ENCODE data around the gene ISYNA1. TPM values are rescaled to one million over a fixed set of nuclear protein-coding genes. Genes with fewer than 3 reads are reported as not detected.

Gene ISYNA1
- total and polyA plus RNA-seq, 2 of the 13 experiments (the other 11 are each of a cell fraction or from before 2014, with no cell fraction given): 29.6 to 48.5 TPM

DNA sequence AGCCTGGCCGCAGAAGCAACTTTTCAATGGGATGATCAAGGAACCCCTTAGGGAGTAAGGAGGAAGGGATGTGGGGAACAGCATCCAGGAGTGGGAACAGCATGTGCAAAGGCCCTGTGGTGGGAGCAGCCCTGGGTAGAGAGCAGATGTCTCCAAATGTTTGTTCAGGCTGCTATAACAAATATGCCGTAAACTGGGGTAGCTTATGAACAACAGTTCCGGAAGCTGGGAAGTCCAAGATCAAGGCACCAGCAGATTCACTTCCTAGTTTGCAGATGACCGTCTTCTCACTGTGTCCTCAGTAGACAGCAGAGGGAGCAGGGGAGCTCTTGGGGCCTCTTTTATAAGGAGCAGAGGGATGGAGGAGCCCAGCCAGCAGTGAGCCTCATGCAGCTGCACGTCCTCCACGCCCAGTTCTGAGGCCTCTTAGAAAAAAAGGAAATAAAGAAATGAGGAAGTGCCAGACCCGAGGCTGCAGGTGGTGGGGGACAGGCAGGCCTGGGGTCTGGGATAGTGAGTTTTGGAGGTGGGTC lies 36.3 kb downstream of the ISYNA1 start (continued):
- TF ChIP-seq GMEB1 (CRISPR knock-in tag; IDR thresholded peaks at IDR 0.05; ENCODE audit: borderline replicate concordance) (no peak), ZNF30 (CRISPR knock-in tag; IDR thresholded peaks at IDR 0.05) (no peak), SOX13 (IDR thresholded peaks at IDR 0.05) (no peak), SOX13 (CRISPR knock-in tag; conservative IDR thresholded peaks at IDR 0.05 in 1 of 2, IDR thresholded peaks at IDR 0.05 in 1 of 2) (no peak), MIER3 (CRISPR knock-in tag; IDR thresholded peaks at IDR 0.05; ENCODE audit: borderline replicate concordance) (no peak), ZNF17 (CRISPR knock-in tag; IDR thresholded peaks at IDR 0.05) (no peak), ARNTL (CRISPR knock-in tag; IDR thresholded peaks at IDR 0.05) (no peak), ZNF350 (CRISPR knock-in tag; IDR thresholded peaks at IDR 0.05; ENCODE audit: borderline replicate concordance, low read depth) (no peak), KDM3A (CRISPR knock-in tag; IDR thresholded peaks at IDR 0.05; ENCODE audit: low read depth) (no peak), PHF20 (CRISPR knock-in tag; IDR thresholded peaks at IDR 0.05) (no peak), REXO4 (CRISPR knock-in tag; IDR thresholded peaks at IDR 0.05; ENCODE audit: borderline replicate concordance) (no peak), RARA (CRISPR knock-in tag; IDR thresholded peaks at IDR 0.05) (0 out of 2 replicates have a peak, but pooled peaks have one; percentile 30), ZNF3 (CRISPR knock-in tag; IDR thresholded peaks at IDR 0.05) (no peak), CTCF (CRISPR knock-in tag; IDR thresholded peaks at IDR 0.05) (peak; percentile 63), SSRP1 (CRISPR knock-in tag; IDR thresholded peaks at IDR 0.05) (no peak), KDM2A (CRISPR knock-in tag; IDR thresholded peaks at IDR 0.05; ENCODE audit: borderline replicate concordance, low read depth) (no peak), KDM5B (CRISPR knock-in tag; IDR thresholded peaks at IDR 0.05; ENCODE audit: borderline replicate concordance) (no peak), U2AF2 (IDR thresholded peaks at IDR 0.05; ENCODE audit: low read depth, low read length) (no peak), ADNP (CRISPR knock-in tag; IDR thresholded peaks at IDR 0.05) (0 out of 2 replicates have a peak, but pooled peaks have one; percentile 64)
- TF ChIP-seq, protein P1, sequence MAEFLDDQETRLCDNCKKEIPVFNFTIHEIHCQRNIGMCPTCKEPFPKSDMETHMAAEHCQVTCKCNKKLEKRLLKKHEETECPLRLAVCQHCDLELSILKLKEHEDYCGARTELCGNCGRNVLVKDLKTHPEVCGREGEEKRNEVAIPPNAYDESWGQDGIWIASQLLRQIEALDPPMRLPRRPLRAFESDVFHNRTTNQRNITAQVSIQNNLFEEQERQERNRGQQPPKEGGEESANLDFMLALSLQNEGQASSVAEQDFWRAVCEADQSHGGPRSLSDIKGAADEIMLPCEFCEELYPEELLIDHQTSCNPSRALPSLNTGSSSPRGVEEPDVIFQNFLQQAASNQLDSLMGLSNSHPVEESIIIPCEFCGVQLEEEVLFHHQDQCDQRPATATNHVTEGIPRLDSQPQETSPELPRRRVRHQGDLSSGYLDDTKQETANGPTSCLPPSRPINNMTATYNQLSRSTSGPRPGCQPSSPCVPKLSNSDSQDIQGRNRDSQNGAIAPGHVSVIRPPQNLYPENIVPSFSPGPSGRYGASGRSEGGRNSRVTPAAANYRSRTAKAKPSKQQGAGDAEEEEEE (CRISPR knock-in tag; IDR thresholded peaks at IDR 0.05; ENCODE audit: borderline replicate concordance): no peak
- TF ChIP-seq, protein P2, sequence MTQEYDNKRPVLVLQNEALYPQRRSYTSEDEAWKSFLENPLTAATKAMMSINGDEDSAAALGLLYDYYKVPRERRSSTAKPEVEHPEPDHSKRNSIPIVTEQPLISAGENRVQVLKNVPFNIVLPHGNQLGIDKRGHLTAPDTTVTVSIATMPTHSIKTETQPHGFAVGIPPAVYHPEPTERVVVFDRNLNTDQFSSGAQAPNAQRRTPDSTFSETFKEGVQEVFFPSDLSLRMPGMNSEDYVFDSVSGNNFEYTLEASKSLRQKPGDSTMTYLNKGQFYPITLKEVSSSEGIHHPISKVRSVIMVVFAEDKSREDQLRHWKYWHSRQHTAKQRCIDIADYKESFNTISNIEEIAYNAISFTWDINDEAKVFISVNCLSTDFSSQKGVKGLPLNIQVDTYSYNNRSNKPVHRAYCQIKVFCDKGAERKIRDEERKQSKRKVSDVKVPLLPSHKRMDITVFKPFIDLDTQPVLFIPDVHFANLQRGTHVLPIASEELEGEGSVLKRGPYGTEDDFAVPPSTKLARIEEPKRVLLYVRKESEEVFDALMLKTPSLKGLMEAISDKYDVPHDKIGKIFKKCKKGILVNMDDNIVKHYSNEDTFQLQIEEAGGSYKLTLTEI (CRISPR knock-in tag; conservative IDR thresholded peaks at IDR 0.05): no peak
- TF ChIP-seq, protein P3, sequence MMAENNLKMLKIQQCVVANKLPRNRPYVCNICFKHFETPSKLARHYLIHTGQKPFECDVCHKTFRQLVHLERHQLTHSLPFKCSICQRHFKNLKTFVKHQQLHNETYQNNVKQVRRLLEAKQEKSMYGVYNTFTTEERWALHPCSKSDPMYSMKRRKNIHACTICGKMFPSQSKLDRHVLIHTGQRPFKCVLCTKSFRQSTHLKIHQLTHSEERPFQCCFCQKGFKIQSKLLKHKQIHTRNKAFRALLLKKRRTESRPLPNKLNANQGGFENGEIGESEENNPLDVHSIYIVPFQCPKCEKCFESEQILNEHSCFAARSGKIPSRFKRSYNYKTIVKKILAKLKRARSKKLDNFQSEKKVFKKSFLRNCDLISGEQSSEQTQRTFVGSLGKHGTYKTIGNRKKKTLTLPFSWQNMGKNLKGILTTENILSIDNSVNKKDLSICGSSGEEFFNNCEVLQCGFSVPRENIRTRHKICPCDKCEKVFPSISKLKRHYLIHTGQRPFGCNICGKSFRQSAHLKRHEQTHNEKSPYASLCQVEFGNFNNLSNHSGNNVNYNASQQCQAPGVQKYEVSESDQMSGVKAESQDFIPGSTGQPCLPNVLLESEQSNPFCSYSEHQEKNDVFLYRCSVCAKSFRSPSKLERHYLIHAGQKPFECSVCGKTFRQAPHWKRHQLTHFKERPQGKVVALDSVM (CRISPR knock-in tag; IDR thresholded peaks at IDR 0.05): peak; percentile 48
